Stimulated activated CD8-positive, alpha-beta memory T cell treated with anti-CD3 and anti-CD28 coated beads, Interleukin-15, amount 100 ng/mL, for 24 hours (primary cell): Measurements from ENCODE around the gene CC2D2A.

Experiments
- DNase-seq: peaks from one replicate; pipeline ENCODE4 v3.0.0-alpha.2; 2020; ENCODE audit warnings: low read depth

Gene CC2D2A

DNA sequence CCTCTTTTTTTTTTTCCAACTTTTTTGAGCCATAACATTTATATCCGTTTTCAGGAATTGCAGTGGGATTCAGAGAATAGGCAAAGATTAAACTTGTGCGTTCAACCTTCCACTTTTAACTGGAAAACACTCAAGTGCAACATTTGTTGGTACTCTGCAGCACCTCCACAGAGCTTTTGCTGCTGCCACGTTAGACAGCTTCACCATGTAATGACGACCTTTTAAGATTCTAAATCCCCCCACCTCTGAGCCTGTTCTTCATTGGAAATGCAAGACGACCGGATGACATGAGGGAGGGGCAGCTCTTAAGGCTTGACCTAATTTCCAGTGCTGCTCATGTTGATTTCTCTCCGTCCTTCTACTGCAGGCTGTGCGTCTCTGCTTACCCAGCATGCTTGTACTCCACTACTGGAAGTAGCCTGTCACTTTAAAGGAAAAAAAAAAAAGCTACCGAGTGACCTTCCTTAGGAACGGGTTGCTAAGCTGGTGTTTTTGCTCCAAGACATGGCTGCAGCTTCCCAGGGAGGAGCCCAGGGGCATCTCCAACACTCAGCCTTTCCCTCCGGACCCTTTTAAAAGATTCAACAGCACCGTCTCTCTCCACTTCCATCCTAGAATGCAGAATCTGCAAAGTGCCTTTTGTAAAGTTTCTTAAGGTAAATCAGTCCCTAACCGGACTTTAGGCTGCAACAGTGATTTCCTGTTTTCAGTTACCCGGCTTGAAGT lies at the start of gene CC2D2A:
Gene CC2D2A, plus strand, starts transcription at position 481 of the 726 bp plus-strand sequence. CDS start 6,051 bp downstream, outside the sequence.
- no peak for DNase-seq

DNA sequence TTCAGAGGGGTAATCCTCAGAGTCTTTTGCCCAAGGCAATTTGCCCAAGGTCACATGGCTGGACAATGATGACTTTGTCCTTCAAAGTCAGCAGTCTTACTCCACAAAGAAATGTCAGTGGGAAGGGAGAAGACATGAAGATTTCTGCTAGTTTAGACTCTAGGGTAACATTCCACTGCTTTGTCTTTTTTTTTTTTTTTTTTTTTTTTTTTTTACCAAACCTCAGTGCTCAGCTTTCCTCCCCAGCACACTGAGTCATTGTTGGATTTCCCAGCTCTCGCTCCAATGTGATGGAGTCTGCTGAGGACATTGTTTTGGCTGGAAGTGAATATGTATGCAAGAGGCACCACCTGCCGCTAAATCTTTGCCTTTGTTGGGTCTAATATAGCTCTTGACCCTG lies 49.0 kb upstream of the CC2D2A start:
- DNase-seq = no peak

DNA sequence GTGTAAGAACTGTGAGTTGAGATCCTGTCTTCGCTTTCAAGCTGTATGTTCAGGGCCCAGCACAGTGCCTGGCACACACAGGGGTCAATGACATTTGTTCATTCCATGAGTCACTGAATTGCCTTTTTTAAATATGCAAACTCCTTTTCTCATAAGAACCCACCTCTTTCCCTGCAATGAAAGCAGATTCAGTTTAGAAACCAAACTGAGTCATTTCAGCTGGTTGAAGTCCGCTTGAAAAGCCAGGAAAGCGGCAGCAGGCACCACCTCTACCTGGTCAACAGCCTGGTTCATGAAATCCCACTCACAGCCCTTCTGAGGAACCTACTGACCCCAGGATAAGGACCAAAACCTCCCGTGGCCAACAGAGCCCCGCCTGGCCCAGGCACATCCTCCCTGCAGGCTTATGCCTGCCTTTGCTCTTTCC lies 46.4 kb upstream of the CC2D2A start:
- DNase-seq = no peak

DNA sequence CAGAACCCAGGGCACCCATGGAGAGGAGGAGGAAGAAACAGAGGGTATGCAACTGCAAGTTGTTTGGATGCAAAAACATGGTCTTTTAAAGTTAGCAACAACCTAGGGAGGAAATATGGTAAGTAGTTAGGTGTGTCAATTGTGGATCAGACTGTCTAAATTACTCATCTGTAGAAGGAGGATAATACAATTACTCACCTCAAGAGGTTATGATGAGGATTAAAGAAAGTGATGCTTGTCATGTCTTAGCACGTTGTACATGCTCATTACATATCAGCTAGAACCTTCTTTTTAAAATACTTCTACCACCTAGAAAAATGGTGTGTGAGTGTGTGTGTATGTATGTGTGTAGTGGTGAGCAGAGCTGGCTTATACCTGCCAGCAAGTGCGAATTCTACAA lies 44.2 kb upstream of the CC2D2A start:
- no peak for DNase-seq

DNA sequence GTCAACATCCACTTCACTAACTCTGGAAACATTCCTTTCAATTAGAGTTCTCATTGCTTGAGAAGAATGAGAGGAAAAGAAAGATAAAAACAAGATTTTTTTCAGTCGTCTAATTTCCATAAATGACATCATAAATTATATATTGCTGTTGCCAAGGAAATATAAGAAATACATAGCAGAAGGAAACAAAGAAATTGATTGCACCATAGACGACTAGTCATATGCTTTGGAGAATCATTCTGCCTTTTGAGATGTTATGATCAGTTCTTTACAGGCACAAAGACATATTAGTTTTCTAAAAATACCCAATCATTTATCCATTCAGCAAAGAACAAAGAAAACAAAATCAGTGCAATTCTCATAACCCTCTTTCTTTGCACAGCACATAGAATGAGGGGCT lies 42.5 kb upstream of the CC2D2A start:
- DNase-seq = no peak

DNA sequence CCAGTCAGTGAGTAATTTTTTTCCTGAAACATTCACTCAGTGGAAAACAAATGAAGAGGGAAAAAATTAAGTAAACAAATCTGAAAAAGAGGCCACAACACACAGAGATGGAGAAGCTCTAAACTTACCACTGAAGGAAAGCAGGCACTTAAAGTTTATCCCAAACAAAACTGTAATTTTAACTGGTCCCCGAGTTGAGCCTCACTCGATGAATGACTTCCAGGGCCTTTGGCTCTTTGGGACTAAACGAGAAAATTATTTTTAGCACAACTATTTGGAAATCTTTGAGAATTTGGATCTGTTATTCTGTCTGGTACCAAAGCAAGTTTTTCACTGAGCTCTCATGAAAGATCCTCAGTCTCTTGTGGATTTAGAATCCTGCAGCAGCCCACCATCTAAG lies 42.0 kb upstream of the CC2D2A start, which contains the start of gene C1QTNF7:
Gene C1QTNF7, plus strand, starts transcription at position 333 of the 400 bp plus-strand sequence. CDS start 7,711 bp downstream, outside the sequence.
- no peak for DNase-seq

DNA sequence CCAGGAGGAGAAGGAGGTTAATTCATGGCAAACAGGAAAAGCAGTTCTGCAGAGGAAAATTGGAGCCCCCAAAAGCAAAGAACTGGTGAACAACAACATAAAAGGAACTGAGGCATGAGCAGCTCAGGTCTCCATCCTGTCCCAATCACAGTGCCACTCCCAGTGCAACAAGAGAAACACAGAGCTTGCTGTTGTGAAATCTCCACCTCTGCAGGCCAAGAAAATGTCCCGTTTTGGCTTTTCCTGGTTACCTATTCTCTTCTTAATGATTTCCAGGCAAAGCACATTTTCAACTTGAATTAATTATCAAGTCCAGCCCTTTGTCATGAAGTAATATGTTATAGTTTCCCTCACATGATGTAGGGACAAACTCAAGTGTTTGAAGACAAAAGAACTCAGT lies 41.1 kb upstream of the CC2D2A start:
- no peak for DNase-seq

DNA sequence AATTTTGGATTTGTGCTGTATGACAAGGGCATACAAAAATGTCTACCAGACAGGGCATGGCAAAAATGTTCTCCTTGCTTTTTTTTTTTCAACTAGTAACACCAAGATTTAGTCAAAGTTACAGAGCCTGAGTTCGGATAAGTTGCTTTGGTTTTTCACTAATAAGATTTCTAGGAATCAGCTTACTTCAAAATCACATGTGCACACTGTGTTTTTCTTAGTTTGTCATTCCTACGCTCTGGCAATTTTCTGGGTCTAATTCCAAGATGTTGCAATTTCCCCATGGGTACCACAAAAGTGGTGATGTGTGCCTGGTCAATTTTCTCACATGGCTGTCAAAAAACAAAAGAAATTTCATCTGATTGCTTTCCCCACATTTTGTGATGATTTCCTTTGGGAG lies 35.6 kb upstream of the CC2D2A start:
- DNase-seq = no peak

DNA sequence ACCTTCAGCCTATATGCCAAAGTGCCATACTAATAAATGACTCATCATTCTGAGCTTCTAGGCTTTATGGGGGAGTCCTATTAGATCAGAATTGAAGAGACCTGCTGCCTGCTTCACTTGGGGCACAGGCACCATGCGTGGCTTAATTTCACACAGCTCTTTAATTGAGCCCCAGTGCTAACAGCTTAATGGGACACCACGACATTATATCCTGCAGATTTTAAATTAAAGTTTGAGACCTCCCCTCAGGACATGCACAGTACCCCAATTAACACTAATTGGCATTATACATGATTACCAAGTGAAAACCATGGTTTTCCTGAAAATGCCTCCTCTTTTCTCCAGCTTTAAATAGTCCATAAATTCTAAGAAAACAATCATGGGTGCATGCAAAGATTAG lies 35.0 kb upstream of the CC2D2A start:
- DNase-seq = no peak

DNA sequence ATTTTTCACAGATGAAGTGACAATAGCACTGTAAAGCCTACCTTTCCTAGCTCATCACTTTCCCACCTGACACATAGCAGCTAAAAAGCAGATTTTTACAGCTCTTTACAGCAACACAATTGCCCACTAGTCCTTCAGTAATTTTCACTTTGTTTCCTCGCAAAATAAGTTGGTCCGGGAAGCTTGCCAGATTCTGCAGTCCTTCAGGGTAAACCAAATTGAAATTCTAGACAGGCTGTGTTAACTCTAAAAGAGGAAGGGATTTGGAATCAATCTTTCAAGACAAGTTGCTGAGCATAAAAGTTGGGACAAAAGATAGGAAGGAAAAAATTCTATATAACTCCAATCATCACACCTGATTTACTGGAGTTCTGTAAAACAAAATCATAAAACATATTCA lies 33.2 kb upstream of the CC2D2A start:
- no peak for DNase-seq

DNA sequence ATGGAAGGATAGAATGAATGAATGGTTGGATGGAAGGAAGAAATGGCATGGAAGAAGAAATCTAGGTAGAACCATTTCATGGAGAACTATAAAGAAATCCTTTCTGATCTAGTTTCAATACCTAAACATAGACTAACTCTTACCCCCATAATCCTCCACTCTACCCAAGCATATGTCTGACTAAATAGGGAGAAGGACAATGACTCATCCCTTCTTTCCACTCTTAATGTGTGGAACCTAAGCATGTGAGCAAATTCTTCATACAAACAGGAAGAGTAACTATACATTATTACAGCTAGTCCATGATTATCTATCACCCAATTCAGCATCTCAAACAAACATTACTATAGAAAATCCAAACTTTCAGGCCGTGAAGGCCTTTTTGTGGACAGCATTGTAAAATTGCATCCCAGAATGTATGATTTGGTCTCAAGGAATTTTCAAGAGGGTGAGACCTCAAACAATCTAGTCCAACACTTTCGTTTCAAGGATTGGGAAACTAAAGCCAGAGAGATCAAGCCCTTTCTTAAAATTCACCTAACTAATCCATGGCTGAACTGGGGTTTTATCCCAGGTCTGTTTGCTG lies 30.6 kb upstream of the CC2D2A start:
- DNase-seq = no peak

DNA sequence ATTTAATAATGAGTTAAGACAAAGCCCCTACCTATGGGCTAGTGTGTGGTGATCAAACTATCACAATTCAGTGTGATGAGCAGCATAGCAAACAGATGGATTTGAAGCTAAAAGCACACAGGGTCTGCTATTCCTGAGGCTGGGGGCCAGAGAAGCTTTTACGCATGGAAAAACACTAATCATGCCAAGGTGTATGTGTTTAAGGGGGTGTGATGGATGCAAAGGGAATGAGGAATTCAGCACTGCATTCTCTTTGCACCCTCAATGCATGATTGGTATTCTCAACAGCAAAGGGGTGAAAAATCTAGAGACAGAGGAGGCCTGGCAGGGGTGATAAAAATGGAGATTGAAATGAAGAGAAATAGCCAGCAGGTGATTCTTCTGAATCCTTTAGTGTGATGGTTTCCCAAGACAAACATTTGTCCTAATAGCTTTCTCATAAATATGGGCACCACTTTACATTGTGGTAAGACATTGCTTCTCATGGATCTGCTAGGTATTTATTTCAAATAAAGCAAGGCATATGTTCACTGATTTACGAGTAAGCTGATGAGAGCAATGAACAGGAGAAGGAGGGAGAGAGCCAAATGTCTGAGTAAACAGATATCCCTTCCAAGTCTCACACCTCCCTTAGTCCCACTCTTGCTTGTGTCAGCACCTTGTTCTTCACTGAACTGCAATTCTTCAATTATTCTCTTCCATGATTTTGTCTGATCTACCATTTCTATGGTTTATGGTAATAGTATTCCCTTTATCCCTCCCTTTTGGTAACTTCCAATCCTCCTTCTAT lies 26.1 kb upstream of the CC2D2A start:
- DNase-seq = no peak

DNA sequence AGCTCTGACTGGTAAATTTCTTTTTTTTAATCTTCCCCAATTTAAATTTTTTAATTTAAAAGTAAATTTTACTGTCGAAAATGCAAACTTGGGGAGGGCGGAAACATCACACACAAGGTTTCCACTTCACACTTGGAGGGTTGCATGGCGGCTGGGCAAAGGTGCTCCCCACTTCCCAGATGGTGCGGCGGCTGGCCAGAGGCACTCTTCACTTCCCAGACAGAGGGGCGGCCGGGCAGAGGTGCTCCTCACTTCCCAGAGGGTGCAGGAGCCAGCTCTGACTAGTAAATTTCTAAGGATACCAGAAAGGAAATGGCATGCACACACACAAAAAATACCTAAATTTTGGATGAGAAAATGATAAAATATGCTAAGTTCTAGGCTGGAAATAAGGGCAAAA lies 25.4 kb upstream of the CC2D2A start:
- DNase-seq = no peak

DNA sequence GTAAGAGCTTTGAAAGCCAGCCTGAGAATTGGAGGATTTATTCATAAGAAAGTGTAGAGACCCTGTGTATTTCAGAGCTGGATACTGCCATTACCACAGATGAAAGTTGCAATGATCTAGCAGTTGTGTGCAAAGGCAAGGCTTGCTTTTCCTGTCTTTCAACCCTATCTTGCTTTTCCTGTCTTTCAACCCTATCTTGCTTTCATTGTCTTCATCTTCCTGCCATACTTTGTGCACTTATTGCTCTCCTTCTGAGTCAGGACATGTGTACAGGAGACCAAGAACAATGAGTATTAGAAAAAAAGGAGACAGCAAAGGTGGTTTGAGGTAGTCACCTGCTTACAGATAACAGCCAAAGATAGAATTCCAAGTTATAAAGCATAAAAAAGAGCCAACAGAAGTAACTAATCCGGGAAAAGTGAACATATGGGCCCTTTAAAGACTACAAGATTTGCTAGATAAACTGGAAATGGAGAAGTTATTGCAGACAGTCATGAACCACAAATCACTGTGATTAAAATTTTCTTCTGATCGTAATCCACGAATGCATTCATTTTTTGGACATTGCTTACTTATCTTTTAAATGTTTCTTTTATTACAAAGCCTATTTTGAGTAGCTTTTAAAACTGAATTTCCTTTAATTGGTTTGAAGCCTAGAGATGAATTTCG lies 24.7 kb upstream of the CC2D2A start:
- no peak for DNase-seq

DNA sequence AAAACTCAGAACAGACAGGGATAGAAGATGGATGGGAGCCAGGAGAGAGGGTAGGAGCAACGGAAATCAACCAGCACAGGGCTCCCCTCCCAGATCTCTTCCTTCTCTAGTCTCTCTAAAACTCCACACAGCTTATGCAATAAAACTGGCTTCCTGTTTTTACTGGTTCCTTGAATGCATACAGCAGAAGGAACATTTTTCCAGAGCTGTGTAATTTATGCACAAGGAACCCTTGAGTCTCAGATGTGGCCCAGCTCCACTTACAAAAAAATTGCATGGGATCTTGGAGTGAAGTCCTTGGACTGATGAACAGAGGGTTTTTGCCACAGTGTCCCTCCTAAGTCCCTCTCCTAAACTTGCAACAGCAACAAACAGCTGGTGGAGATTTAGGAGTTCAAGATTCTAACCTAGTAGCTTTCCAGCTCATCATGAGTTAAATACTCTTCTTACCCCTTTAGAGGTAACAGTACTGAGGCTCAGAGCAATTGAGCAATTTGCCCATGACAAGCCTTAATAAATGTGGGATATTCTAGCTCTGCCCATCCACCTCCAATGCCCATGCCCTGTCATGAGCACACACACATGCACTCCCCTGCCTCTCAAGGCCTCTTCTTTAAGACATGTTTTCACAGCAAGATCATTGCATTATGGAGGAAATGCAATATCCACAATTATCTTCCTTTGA lies 18.4 kb upstream of the CC2D2A start:
- no peak for DNase-seq

DNA sequence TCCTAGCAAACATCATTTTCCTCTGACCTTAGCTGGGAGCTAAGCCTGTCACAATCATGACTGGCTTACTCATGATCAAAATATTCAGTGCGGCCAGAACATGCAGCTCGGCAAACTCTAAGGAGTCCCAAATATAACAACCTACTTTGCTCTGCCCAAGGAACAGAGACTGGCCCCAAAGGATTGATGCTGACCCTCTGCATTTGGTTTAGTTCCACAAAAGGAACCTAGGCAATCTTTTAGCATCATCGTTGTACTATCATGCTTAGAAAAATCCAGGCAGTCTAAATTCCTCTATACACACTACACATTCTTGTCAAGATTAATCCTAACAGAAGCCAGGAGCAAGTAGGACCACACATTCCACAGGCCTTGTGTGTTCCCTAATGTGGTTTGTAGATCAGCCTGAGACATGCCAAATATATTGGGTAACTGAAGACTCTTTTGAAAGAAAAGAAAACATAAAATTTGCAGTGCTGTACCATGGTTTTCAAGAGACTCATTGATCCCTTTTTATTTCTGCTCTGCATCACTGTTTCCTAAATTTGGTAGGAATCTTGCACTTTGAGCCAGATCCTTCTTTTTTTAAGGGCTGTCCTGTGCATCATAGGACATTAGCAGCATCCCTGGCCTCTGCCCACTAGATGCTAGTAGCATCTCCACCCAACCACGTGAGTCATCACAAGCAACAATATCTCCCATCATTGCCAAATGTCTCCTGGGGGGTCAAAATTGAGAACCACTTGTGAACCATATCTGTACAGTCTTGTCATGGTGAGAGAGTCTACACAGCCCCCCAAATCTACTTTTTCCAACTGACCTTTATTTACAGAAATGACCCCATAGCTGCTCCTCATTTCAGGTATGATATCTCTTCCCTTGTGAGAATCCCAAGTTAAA lies 17.6 kb upstream of the CC2D2A start:
- no peak for DNase-seq

DNA sequence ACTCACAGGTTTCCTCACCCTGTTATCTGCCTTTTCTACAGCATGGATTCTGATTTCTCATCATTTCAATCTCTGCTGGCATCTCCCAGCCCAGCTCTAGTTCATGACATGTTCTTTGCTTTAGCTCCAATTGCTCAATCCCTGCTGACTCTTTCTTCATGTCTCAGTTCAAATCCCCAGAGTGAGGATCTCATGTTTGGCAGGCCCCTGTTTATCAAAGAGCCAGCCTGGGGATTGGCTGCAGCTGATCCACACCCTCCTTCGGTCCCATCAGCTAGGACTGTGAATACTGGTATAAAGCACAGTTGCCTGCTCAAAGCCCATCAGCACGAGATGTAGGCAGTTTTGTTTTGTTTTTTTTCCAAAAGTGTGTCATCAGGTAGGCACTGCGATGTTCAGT lies 14.4 kb upstream of the CC2D2A start:
- DNase-seq = no peak

DNA sequence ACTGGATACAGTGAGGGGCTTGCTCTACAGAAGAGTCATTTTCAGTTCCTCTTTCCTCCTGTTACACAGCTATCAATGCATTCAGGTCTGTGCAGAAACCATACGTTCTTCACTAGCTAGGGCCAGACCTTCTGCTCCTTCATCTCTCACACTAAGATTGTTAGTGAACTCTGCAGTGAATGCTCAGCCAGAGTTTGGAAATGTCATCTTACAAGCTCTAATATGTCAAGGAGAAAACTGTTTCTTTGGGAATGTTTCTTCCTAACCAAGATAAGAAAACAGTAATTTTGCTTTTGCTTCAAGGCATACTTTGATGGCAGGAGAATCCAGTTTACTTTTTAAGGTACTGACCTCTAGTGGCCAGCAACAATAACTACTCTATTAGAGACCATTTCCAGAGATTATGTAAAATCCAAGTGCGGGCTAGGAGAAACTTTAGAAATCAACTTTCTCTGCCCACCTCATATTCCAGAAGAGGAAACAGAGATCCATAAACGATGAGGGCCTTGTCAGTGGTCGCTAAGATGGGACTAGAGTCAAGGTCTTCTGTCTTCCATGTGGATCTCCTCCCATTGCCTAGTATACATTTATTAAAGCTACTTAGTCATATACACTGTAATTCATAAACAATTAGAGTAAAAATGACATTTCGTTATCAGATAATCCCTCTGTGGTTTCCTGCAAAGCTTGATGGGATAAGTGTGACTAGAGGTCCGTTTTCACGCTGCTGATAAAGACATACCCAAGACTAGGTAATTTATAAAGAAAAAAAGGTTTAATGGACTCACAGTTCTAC lies 12.1 kb upstream of the CC2D2A start:
- DNase-seq = no peak

DNA sequence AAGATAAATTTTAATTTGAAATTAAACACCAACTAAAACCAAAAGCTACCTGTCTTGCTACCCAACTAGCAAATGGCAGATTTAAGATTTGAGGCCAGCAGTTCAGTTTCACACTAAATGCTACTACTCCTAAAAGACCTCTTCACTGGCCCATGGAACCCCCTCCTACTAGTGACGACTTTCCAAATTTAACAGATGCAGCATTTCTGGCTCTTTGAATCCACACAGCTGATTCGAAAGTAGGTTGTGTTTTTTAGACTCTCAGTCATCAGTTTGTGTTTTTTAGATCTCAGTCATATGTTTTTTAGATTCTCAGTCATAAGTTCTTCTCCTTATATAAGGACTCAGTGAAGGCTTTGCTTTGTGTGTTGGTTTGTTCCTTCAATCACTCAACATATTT lies 11.1 kb upstream of the CC2D2A start:
- no peak for DNase-seq

DNA sequence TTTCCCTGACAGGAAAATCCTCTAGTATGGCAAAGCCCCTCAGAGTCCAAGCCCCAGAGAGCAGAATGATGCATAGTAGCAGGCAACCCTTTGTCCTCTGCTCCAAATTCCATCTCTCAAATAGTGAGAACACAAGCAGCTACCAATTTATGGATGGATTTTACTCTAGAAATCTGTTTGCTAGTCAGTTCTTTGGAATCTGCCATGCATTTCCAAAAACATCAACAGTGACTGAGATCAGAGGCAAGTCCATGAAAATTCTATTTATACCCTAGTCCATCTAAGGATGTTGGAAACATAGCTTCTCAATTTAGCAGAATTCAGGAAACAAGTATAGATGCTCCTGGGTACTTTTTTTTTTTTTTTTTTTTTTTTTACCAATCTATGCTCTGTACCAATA lies 10.0 kb upstream of the CC2D2A start:
- no peak for DNase-seq
